HCT116 (cell line): ENCODE data around the gene E2F6. TPM values are rescaled to one million over a fixed set of nuclear protein-coding genes. Genes with fewer than 3 reads are reported as not detected.

Experiments
- ATAC-seq: fragments of 200-7000 bp; cut with Tn5 transposase; 2 replicates; pipeline ENCODE4 v1.9.1; 2020; ENCODE audit warnings: mild to moderate bottlenecking, moderate library complexity
- BruUV-seq: library from RNA; stranded (reverse); fragments of 400-500 nt; replicated peaks from 2 replicates; lab custom pipeline; 2021; lab: Mats Ljungman, UMichigan
- CTCF ChIA-PET: fragments of 300-600 bp; sonication (Branson Sonifier 250); formaldehyde crosslinking; loops from one replicate; lab custom pipeline; 2021; ENCODE audit warnings: antibody characterized with exemption; lab: Charles Lee
- POLR2A ChIA-PET: fragments of 300-600, 350-600 bp; sonication (Branson Sonifier 250); formaldehyde crosslinking; loops from one replicate; lab custom pipeline; 2021; ENCODE audit warnings: antibody characterized with exemption; lab: Charles Lee
- RAD21 ChIA-PET, 2 experiments: fragments of 300-600 bp; sonication (Branson Sonifier 250); formaldehyde crosslinking; loops; one replicate each; lab custom pipeline; 2023; ENCODE audit warnings: low total read pairs in 2 of 2; ENCODE audit not compliant: uncharacterized antibody in 2 of 2, unreplicated experiment in 2 of 2, low non-redundant PET in 1 of 2; lab: Charles Lee
- DNase-seq: peaks from one replicate; pipeline ENCODE4 v3.0.0-alpha.2; 2010; ENCODE audit warnings: low read depth, low spot score
- H2AFZ ChIP-seq: fragments of 200-600 bp; shearing (Covaris generic), sonication (generic); 2 replicates; pipeline ENCODE4 v1.6.1; 2017; ENCODE audit warnings: low read depth, mixed run types, mixed read lengths, antibody characterized with exemption, low read length; ENCODE audit not compliant: poor library complexity, severe bottlenecking
- H3K27ac ChIP-seq: 2 replicates; pipeline ENCODE4 v1.5.1; 2012; ENCODE audit warnings: low read depth, low read length
- H3K27me3 ChIP-seq: fragments of 200-600 bp; sonication (generic); 2 replicates; pipeline ENCODE4 v1.6.1; 2016; ENCODE audit warnings: mixed run types, low read length, mixed read lengths; ENCODE audit not compliant: insufficient read depth
- H3K36me3 ChIP-seq, 2 experiments: fragments of 200-500 bp in 1 of 2; fragments of 200-600 bp in 1 of 2; sonication (Bioruptor generic) in 1 of 2; sonication (generic) in 1 of 2; 2 replicates each; pipeline versions ENCODE4 v1.5.1 to v1.6.1; 2014 to 2016; ENCODE audit warnings: low read length in 2 of 2, inconsistent platforms in 1 of 2, mixed read lengths in 1 of 2, mixed run types in 1 of 2; ENCODE audit not compliant: insufficient read depth in 2 of 2, control insufficient read depth in 1 of 2
- H3K4me1 ChIP-seq, 2 experiments: fragments of 200-600 bp in 1 of 2; sonication (generic) in 1 of 2; 2 replicates each; pipeline versions ENCODE4 v1.5.1 to v1.6.1; 2012 to 2017; ENCODE audit warnings: low read length in 2 of 2, inconsistent platforms in 1 of 2, mild to moderate bottlenecking in 1 of 2, mixed read lengths in 1 of 2, mixed run types in 1 of 2, moderate library complexity in 1 of 2; ENCODE audit not compliant: insufficient read depth in 2 of 2, control insufficient read depth in 1 of 2
- H3K4me2 ChIP-seq: fragments of 200-600 bp; sonication (generic); 2 replicates; pipeline ENCODE4 v1.6.1; 2017; ENCODE audit warnings: mixed run types, low read length, mixed read lengths
- H3K4me3 ChIP-seq, 2 experiments: fragments of 200-600 bp in 1 of 2; sonication (generic) in 1 of 2; replicated peaks in 1 of 2; 2 replicates each; pipeline ENCODE4 v1.5.1; 2011 to 2016; ENCODE audit warnings: low read length in 2 of 2, control low read depth in 1 of 2, low read depth in 1 of 2, mild to moderate bottlenecking in 1 of 2, mixed read lengths in 1 of 2, mixed run types in 1 of 2
- H3K79me2 ChIP-seq: fragments of 200-600 bp; sonication (generic); 2 replicates; pipeline ENCODE4 v1.6.1; 2017; ENCODE audit warnings: mild to moderate bottlenecking, mixed run types, low read length, moderate library complexity, mixed read lengths; ENCODE audit not compliant: insufficient read depth
- H3K9ac ChIP-seq: fragments of 200-600 bp; sonication (generic); 2 replicates; pipeline ENCODE4 v1.6.1; 2016; ENCODE audit warnings: low read length, mixed read lengths
- H3K9me2 ChIP-seq: fragments of 200-600 bp; sonication (generic), shearing (Covaris generic); 2 replicates; pipeline ENCODE4 v1.6.1; 2017; ENCODE audit warnings: mixed run types, mild to moderate bottlenecking, moderate library complexity; ENCODE audit not compliant: insufficient read depth
- H3K9me3 ChIP-seq, 2 experiments: fragments of 200-500 bp in 1 of 2; fragments of 200-600 bp in 1 of 2; sonication (Bioruptor generic) in 1 of 2; sonication (generic) in 1 of 2; 2 replicates each; pipeline ENCODE4 v1.6.1; 2014 to 2017; ENCODE audit warnings: low read length in 2 of 2, mixed read lengths in 2 of 2, inconsistent platforms in 1 of 2, low read depth in 1 of 2, mild to moderate bottlenecking in 1 of 2, mixed run types in 1 of 2, moderate library complexity in 1 of 2; ENCODE audit not compliant: control insufficient read depth in 1 of 2, insufficient read depth in 1 of 2
- H4K20me1 ChIP-seq: fragments of 200-600 bp; sonication (generic), shearing (Covaris generic); 2 replicates; pipeline ENCODE4 v1.6.1; 2017; ENCODE audit warnings: mixed run types, mild to moderate bottlenecking, moderate library complexity; ENCODE audit not compliant: insufficient read depth
- CBX3 ChIP-seq: IDR thresholded peaks from 2 replicates; pipeline ENCODE4 v1.6.1; 2012; ENCODE audit warnings: low read depth
- CEBPB ChIP-seq: IDR thresholded peaks from 2 replicates; pipeline ENCODE4 v1.6.1; 2012; ENCODE audit warnings: low read depth
- ELF1 ChIP-seq: IDR thresholded peaks from 2 replicates; pipeline ENCODE4 v1.6.1; 2012; ENCODE audit warnings: low read depth, borderline replicate concordance
- EZH2 ChIP-seq: fragments of 200-600 bp; sonication (generic); IDR thresholded peaks from 2 replicates; pipeline ENCODE4 v1.6.1; 2017; ENCODE audit warnings: antibody characterized with exemption, mixed run types
- EZH2phosphoT487 ChIP-seq: fragments of 200-600 bp; IDR thresholded peaks from 2 replicates; pipeline ENCODE4 v1.6.1; 2018; ENCODE audit warnings: antibody characterized with exemption, borderline replicate concordance
- FOSL1 ChIP-seq: IDR thresholded peaks from 2 replicates; pipeline ENCODE4 v1.6.1; 2012; ENCODE audit warnings: low read depth
- JUND ChIP-seq: IDR thresholded peaks from 2 replicates; pipeline ENCODE4 v1.6.1; 2012
- POLR2AphosphoS5 ChIP-seq: IDR thresholded peaks from 2 replicates; pipeline ENCODE4 v1.6.1; 2011; ENCODE audit warnings: mild to moderate bottlenecking, low read depth, low read length, moderate library complexity
- SIN3A ChIP-seq: IDR thresholded peaks from 2 replicates; pipeline ENCODE4 v1.6.1; 2012; ENCODE audit warnings: low read depth
- SP1 ChIP-seq: IDR thresholded peaks from 2 replicates; pipeline ENCODE4 v1.6.1; 2012; ENCODE audit warnings: low read depth
- SRF ChIP-seq: IDR thresholded peaks from 2 replicates; pipeline ENCODE4 v1.6.1; 2012; ENCODE audit warnings: low read depth
- TCF7L2 ChIP-seq: IDR thresholded peaks from 2 replicates; pipeline ENCODE4 v1.7.0; 2011; ENCODE audit warnings: borderline replicate concordance, inconsistent platforms; ENCODE audit not compliant: insufficient read depth, insufficient read length; ENCODE audit errors: extremely low read depth
- ZNF274 ChIP-seq: fragments of 200-500 bp; sonication (Bioruptor generic); IDR thresholded peaks from 2 replicates; pipeline ENCODE4 v1.6.1; 2014; ENCODE audit warnings: mild to moderate bottlenecking, low read depth, low read length, inconsistent platforms
- intact Hi-C: fragments of 100-400 bp; cut with micrococcal nuclease; formaldehyde crosslinking; loops from 2 replicates; pipeline ENCODE4 v1.10.0; 2022
- total RNA-seq: library from RNA; stranded (reverse); gene quantifications from one replicate; pipeline ENCODE4 v1.2.1, GENCODE V29; 2021; ENCODE audit not compliant: unreplicated experiment
- TF ChIP-seq, protein P1 (sequence below): IDR thresholded peaks from 2 replicates; pipeline ENCODE4 v1.6.1; 2011; ENCODE audit warnings: mild to moderate bottlenecking, low read length, moderate library complexity; ENCODE audit not compliant: insufficient replicate concordance; ENCODE audit errors: extremely low read depth
- TF ChIP-seq, protein P2 (sequence below): IDR thresholded peaks from 2 replicates; pipeline ENCODE4 v1.6.1; 2012
- TF ChIP-seq, protein P3 (sequence below), 3 experiments: fragments of 200-600 bp in 1 of 3; sonication (generic) in 1 of 3; IDR thresholded peaks in 2 of 3; conservative IDR thresholded peaks in 1 of 3; 2 replicates each; pipeline ENCODE4 v1.5.1; 2012 to 2017; ENCODE audit warnings: low read depth in 2 of 3, low read length in 2 of 3, antibody characterized with exemption in 1 of 3, borderline replicate concordance in 1 of 3, control low read depth in 1 of 3, mild to moderate bottlenecking in 1 of 3, mixed read lengths in 1 of 3, mixed run types in 1 of 3, moderate library complexity in 1 of 3; ENCODE audit not compliant: insufficient read depth in 1 of 3
- TF ChIP-seq, protein P4 (sequence below): IDR thresholded peaks from 2 replicates; pipeline ENCODE4 v1.6.1; 2012; ENCODE audit warnings: low read depth
- TF ChIP-seq, protein P5 (sequence below): IDR thresholded peaks from 2 replicates; pipeline ENCODE4 v1.6.1; 2012

E2F6 gene
- total RNA-seq, 1 experiment from 2014 or later: 22.8 TPM

DNA sequence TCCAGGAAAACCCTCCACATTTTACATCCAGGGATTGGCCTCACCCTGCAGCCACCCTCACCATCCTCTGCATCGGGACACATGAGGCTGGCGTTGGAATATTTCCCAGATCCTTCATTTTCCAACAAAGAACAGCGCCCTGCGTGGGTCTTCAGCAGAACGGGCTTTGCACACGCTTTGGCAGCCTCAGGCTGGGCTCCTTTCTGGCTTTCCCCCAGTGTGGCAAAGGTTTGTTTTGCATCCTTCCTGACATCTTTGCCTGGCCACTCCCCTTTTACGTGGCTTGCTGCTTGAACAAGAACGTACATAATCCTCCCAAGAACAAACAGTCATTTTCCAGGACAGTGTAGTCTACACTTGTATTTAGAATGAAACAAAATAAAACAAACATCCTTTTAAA, 42.3 kb upstream of the E2F6 start:
- TF ChIP-seq CBX3 (no peak), SIN3A (no peak), FOSL1 (no peak), SP1 (no peak), CEBPB (no peak), ELF1 (no peak), JUND (no peak), EZH2 (no peak), SRF (no peak), POLR2AphosphoS5 (no peak), TCF7L2 (no peak), EZH2phosphoT487 (no peak), ZNF274 (no peak)
- TF ChIP-seq, protein P1, sequence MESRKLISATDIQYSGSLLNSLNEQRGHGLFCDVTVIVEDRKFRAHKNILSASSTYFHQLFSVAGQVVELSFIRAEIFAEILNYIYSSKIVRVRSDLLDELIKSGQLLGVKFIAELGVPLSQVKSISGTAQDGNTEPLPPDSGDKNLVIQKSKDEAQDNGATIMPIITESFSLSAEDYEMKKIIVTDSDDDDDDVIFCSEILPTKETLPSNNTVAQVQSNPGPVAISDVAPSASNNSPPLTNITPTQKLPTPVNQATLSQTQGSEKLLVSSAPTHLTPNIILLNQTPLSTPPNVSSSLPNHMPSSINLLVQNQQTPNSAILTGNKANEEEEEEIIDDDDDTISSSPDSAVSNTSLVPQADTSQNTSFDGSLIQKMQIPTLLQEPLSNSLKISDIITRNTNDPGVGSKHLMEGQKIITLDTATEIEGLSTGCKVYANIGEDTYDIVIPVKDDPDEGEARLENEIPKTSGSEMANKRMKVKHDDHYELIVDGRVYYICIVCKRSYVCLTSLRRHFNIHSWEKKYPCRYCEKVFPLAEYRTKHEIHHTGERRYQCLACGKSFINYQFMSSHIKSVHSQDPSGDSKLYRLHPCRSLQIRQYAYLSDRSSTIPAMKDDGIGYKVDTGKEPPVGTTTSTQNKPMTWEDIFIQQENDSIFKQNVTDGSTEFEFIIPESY: no peak
- TF ChIP-seq, protein P2, sequence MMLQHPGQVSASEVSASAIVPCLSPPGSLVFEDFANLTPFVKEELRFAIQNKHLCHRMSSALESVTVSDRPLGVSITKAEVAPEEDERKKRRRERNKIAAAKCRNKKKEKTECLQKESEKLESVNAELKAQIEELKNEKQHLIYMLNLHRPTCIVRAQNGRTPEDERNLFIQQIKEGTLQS: no peak
- TF ChIP-seq, protein P3, sequence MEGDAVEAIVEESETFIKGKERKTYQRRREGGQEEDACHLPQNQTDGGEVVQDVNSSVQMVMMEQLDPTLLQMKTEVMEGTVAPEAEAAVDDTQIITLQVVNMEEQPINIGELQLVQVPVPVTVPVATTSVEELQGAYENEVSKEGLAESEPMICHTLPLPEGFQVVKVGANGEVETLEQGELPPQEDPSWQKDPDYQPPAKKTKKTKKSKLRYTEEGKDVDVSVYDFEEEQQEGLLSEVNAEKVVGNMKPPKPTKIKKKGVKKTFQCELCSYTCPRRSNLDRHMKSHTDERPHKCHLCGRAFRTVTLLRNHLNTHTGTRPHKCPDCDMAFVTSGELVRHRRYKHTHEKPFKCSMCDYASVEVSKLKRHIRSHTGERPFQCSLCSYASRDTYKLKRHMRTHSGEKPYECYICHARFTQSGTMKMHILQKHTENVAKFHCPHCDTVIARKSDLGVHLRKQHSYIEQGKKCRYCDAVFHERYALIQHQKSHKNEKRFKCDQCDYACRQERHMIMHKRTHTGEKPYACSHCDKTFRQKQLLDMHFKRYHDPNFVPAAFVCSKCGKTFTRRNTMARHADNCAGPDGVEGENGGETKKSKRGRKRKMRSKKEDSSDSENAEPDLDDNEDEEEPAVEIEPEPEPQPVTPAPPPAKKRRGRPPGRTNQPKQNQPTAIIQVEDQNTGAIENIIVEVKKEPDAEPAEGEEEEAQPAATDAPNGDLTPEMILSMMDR (IDR thresholded peaks at IDR 0.05 in 2 of 3, conservative IDR thresholded peaks at IDR 0.05 in 1 of 3; ENCODE audit: borderline replicate concordance in 1 of 3, insufficient read depth in 1 of 3, low read depth in 2 of 3, low read length in 2 of 3): no peak
- TF ChIP-seq, protein P4, sequence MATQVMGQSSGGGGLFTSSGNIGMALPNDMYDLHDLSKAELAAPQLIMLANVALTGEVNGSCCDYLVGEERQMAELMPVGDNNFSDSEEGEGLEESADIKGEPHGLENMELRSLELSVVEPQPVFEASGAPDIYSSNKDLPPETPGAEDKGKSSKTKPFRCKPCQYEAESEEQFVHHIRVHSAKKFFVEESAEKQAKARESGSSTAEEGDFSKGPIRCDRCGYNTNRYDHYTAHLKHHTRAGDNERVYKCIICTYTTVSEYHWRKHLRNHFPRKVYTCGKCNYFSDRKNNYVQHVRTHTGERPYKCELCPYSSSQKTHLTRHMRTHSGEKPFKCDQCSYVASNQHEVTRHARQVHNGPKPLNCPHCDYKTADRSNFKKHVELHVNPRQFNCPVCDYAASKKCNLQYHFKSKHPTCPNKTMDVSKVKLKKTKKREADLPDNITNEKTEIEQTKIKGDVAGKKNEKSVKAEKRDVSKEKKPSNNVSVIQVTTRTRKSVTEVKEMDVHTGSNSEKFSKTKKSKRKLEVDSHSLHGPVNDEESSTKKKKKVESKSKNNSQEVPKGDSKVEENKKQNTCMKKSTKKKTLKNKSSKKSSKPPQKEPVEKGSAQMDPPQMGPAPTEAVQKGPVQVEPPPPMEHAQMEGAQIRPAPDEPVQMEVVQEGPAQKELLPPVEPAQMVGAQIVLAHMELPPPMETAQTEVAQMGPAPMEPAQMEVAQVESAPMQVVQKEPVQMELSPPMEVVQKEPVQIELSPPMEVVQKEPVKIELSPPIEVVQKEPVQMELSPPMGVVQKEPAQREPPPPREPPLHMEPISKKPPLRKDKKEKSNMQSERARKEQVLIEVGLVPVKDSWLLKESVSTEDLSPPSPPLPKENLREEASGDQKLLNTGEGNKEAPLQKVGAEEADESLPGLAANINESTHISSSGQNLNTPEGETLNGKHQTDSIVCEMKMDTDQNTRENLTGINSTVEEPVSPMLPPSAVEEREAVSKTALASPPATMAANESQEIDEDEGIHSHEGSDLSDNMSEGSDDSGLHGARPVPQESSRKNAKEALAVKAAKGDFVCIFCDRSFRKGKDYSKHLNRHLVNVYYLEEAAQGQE: no peak
- TF ChIP-seq, protein P5, sequence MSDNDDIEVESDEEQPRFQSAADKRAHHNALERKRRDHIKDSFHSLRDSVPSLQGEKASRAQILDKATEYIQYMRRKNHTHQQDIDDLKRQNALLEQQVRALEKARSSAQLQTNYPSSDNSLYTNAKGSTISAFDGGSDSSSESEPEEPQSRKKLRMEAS: no peak
- TF ChIP-seq, all 23 proteins: peak for 0
- H3K4me2 ChIP-seq: no peak overlapping the region
- no peaks in the 10 kb centered on the region for H3K27me3 ChIP-seq
- no peaks in the 10 kb centered on the region for H3K9me2 ChIP-seq
- CTCF ChIA-PET: no interaction called here
- ATAC-seq (no peak), DNase-seq (no peak)
- RAD21 ChIA-PET: no interaction called here
- H3K36me3 ChIP-seq: no peaks in the 10 kb centered on the region
- H3K27ac ChIP-seq: no peak overlapping the region
- POLR2A ChIA-PET: no interaction called here
- intact Hi-C loops: no loop called here
- no peaks in the 10 kb centered on the region for H3K79me2 ChIP-seq
- peaks cover 7 to 16% of the 10 kb centered on the region in 2 experiments; a peak in 3 of 4 replicates for H3K4me1 ChIP-seq
- no peaks in the 10 kb centered on the region for H3K9me3 ChIP-seq
- no TSS peak for BruUV-seq
- H2AFZ ChIP-seq: no peak overlapping the region
- H4K20me1 ChIP-seq: no peaks in the 10 kb centered on the region
- H3K9ac ChIP-seq: no peak overlapping the region
- no peak overlapping the region for H3K4me3 ChIP-seq
